ENCODE data around the gene TMTC2.

DNA sequence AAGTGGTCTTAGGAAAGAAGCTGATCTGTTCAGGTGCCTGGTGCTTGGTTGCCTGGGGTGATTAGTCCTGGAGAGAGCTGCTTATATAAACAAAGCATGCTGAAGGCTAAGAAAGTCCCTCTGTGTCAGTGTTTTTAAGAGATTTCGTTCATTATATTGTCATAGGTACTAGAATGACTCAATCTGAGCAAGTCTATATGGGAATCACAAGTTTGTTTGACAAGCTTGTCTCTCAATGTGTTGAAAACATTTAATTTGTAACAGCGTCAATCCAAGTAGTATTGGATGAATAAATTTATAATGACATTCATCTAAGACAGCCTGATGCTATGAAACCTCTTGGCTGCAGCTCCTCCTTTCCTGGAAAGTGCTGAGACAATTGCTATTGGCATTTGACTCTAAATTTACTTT is 256.3 kb downstream of the TMTC2 start:
- TF ChIP-seq CREB1 (IDR thresholded peaks at IDR 0.05; ENCODE audit: low read depth) (no peak), TEAD4 (IDR thresholded peaks at IDR 0.05) (no peak), MAX (IDR thresholded peaks at IDR 0.05) (no peak), RAD21 (IDR thresholded peaks at IDR 0.05; ENCODE audit: low read depth) (no peak), EP300 (IDR thresholded peaks at IDR 0.05; ENCODE audit: borderline replicate concordance) (no peak), TAF1 (IDR thresholded peaks at IDR 0.05; ENCODE audit: low read depth) (no peak), TCF12 (IDR thresholded peaks at IDR 0.05; ENCODE audit: low read depth) (no peak), FOXM1 (IDR thresholded peaks at IDR 0.05; ENCODE audit: borderline replicate concordance, low read depth) (no peak), USF1 (IDR thresholded peaks at IDR 0.05) (no peak), CEBPB (IDR thresholded peaks at IDR 0.05) (no peak), REST (IDR thresholded peaks at IDR 0.05; ENCODE audit: low read depth) (no peak), EGR1 (IDR thresholded peaks at IDR 0.05) (no peak), NFIC (IDR thresholded peaks at IDR 0.05) (no peak), YY1 (IDR thresholded peaks at IDR 0.05; ENCODE audit: low read depth) (no peak)
